Measurements from ENCODE around the gene TAAR2.

DNA sequence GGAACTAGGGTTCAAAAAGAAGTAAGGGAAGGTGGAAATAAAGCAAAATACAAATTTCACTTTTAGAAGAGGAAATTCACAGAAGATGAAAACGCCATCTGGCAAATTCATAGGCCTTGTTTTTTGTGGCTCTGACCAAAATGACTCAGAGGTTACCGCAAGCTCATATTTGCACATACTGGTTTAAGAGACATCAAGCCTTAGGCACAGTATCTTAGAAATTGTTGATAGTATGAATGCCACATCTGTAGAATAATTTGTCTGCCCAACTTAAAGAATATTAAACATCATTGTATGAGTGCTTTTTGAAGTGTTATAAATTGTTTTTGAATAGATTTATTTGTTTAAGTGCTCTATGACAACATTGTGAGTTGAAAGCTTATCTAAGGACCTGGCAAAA is 24.3 kb upstream of the TAAR2 start:
- TF ChIP-seq, protein P1, sequence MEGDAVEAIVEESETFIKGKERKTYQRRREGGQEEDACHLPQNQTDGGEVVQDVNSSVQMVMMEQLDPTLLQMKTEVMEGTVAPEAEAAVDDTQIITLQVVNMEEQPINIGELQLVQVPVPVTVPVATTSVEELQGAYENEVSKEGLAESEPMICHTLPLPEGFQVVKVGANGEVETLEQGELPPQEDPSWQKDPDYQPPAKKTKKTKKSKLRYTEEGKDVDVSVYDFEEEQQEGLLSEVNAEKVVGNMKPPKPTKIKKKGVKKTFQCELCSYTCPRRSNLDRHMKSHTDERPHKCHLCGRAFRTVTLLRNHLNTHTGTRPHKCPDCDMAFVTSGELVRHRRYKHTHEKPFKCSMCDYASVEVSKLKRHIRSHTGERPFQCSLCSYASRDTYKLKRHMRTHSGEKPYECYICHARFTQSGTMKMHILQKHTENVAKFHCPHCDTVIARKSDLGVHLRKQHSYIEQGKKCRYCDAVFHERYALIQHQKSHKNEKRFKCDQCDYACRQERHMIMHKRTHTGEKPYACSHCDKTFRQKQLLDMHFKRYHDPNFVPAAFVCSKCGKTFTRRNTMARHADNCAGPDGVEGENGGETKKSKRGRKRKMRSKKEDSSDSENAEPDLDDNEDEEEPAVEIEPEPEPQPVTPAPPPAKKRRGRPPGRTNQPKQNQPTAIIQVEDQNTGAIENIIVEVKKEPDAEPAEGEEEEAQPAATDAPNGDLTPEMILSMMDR (conservative IDR thresholded peaks at IDR 0.05 in 1 of 2, IDR thresholded peaks at IDR 0.05 in 1 of 2; ENCODE audit: low read depth in 1 of 2, low read length in 2 of 2), result no peak
- no peak for TF ChIP-seq EZH2 (IDR thresholded peaks at IDR 0.05; ENCODE audit: low read length, missing control alignments)

Data from fibroblast of lung (primary cell).